ENCODE data around the gene RALGPS2.

RALGPS2 gene

GRCh38 chr1:178927003-178927402, 202.0 kb downstream of the RALGPS2 start:
- no peak for DNase-seq

DNA sequence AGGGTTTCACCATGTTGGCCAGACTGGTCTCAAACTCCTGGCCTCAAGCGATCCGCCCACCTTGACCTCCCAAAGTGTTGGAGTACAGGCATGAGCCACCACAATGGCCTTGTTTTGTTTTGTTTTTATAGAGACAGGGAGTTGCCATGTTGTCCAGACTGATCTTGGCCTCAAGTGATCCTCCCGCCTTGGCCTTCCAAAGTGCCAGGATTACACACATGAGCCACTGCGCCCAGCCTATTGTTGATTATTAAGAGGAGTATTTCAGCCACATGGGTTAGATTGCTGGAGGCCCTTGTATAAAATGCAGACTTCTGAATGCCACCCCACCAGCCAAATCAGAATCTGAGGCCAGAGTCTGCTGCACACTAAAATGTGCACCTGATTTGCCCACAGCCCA, 203.0 kb downstream of the RALGPS2 start:
- peak in 1 of 3 donors; percentile 12 for DNase-seq

GRCh38 chr1:178928976-178929375, 203.9 kb downstream of the RALGPS2 start:
- DNase-seq: peak in 1 of 3 donors; percentile 15

GRCh38 chr1:178931858-178932551, 207.0 kb downstream of the RALGPS2 start:
- DNase-seq: peak in 1 of 3 donors; percentile 8

DNA sequence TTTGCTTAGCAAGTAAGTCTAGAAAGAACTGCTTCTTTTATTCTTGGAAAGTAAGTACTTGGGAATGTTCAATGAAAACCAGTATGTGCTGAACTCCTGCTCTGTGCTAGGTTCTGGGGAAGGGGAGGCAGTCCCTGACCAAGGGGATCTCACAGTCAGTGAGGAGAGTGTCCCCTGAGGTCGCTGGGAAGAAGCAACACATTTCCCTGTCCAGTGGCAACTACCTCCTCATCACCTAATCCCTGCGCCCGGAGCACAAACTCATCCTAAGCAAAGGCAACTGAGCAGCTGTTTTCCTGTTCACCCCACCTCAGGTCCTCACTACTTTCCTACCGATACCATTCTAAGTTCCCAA, 207.5 kb downstream of the RALGPS2 start:
- no peak for DNase-seq

DNA sequence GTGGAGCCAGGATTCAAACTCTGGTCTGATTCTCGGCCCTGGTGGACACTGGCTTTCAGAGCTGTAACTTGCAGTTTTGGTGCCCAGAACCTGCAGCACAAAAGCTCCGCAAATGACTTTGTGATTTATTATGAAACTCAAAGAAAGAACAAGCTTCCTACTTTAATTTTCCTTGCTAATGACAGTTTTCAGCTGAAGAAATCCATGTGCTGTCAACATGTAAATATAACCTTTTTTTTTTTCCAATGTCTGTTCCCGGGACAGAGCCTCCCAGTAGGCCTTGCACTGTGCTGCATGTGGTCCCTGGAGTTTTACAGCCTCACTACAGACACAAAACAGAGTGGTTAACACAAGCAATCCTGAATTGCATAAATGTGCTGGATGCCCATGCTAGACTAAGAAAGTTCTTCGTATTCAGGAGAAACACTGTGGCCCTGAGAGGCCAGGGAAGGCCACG, 208.1 kb downstream of the RALGPS2 start:
- DNase-seq: no peak

- no peak for DNase-seq
Observed at GRCh38 chr1:178933709-178934490, 208.9 kb downstream of the RALGPS2 start.

DNA sequence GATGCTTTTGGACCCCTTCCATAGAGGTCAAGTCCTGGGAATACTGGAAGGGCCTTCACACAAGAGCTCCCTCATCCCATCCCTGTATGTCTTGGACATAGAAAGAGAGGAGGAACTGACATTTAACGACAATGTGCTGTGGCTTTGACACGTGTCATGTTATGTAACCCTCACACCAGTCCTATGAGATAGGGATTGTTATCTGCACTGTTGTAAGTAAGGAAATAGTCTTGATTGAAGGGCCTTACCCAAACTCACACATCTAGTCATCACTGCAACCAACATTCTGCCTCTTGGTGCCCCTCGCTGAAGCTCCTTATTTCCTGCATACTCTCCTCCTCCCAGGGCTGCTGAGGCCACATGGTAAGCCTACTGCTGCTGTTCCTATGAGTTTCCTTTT, 209.5 kb downstream of the RALGPS2 start:
- DNase-seq: peak in 1 of 3 donors; percentile 14

DNA sequence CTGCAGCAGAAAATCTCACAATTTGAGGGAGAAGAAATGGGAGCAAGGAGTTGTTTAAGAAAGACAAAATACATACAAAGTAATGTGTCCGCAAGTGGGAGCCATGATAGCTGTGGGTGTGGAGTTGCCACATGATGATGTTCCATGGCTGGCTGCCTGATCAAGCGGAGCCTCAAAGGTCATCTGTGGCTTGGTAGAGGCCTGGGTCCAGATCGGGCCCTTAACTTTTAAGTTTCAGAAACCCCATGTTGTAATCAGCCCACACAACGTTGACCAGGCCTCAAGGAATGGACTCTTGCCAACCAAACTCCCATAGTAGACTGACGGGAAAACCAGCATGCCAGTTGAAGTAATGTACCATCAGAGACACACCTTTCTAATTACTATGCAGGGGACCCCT, 210.6 kb downstream of the RALGPS2 start:
- DNase-seq: no peak

DNA sequence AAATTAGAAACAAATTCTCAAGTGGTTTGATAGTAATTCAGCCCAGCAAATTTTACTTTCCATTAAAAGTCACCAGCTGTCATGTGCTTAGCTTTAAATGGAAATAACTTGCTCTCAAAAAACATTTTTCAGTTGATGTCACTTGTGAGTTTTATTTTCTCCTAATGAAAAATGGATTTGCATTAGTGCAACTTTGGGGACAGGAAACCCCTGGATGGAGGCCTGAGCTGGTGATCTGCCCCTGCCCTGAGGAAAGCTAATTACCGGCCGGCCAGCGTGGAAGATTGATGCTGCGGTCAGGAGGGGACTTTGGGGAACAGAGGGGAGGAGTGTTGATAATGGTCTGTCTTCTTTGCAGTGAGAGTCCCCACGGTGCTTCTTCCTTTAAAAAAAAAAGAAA, 212.7 kb downstream of the RALGPS2 start:
- DNase-seq: no peak

DNA sequence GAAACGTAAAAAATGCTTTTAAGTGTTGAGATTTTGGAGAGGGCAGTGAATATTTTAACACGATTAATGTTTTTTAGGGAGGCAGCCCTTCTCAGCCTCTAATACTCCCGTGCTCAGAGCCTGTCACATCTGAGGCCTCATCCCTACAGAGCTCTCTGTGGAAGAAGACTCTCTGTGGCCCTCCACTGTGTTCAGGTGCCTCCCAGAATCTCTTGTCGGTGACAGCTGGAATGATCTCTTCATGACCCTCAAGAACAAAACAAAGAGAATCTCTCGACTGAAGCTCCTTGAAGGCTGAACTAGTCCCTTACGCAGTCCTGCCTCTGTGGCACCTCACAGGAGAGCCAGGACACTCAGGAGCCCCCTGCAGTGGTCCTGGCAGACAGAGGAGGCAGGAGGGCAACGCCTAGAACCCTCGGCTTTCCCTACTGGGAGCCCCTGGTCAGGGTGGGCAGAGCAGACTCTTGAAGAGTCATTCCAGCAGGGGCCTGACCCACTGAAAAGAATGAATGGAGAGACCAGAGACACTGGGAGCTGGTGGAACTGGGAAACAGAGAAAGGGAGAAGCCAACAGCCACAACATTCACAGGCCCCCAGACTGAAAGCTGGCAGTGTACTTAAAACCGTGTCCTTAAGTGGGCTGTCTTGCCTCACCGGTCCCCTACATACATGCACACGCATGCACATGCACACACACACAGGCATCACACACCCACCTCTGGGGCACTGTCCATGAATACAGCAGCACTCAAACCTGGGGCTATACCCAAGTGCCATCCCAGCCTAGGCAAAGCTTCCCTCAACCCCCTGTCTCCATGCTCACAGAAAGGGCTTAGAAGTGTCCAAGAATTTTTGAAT, 213.3 kb downstream of the RALGPS2 start:
- no peak for DNase-seq

DNA sequence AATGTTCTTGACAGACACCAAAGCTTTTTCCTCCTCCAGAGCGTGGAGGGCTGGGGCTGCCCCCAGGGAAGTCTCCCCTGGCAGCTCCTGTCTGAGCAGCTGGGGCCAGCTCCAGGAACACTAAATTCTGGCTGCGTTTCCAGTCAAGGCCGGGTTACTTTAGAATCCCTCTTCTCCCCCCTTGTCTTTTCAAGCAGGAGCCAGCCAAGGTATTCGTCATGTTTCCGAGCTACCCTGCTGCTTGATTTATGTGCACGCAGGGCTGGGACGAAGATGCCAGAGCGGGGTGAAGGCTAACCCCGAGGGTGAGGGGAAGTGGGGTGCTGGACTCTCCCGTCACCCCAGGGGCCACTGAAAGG, 213.9 kb downstream of the RALGPS2 start:
- DNase-seq: no peak

DNA sequence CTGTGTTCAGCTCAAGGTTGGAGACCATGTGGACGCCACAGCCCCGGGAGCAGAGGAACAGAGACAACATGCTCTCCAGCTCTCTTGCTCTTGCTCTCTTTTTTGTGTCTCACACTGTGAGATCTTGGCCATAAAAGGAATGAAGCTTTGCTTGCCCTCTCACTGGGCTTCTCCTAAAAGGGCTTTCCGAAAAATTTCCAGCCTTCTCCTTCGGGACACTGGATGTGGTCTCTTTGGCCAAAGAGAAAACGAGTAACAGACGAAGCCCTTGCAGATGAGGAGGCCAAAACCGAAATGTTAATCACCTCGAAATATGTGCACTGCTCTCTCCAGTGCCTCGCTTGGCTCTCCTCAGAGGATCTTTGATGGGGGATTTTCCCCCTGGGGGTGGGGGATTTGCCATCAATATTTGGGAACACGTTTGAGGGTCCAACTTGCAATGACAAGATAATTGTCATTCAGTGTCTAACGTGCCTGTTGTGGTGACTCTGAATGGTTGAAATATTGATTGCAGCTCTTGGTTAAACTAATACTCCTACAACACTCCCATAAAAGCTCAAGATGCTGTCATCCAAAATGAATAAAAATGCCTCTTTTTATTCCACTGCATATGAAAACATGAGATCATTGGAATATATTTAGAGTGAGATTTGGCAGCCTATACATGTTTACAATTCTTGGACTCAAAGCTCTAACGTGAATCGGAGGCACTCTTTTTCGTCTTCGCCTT, 214.5 kb downstream of the RALGPS2 start:
- DNase-seq: no peak

GRCh38 chr1:178940068-178940765, 215.2 kb downstream of the RALGPS2 start:
- no peak for DNase-seq

GRCh38 chr1:178941261-178941689, 216.2 kb downstream of the RALGPS2 start:
- no peak for DNase-seq

DNA sequence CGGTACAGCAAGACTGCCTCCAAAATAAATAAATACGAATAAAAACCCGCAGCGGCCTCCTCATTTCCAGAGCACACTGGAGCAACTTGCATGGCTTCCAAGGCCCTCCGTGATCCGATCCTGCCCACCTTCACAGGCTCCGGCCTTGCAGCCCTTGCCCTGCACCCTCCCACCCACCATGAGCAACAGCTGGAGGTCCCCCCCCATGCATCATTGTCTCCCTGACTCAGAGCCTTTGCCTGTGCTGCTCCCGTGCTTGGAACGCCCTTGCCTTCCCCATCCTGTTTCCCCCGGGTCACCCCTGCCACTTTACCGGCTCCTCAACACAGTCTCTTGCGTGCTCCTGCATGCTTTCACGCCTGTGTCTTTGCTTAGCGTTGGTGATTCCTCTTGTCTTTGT, 216.8 kb downstream of the RALGPS2 start:
- no peak for DNase-seq

GRCh38 chr1:178942285-178943198, 217.5 kb downstream of the RALGPS2 start:
- peak; percentile 36 to 41 (median 41) for DNase-seq

GRCh38 chr1:178944729-178945128, 219.7 kb downstream of the RALGPS2 start:
- DNase-seq: no peak

- DNase-seq: peak in 1 of 3 donors; percentile 10
Observed at GRCh38 chr1:178945763-178946266, 220.8 kb downstream of the RALGPS2 start.

DNA sequence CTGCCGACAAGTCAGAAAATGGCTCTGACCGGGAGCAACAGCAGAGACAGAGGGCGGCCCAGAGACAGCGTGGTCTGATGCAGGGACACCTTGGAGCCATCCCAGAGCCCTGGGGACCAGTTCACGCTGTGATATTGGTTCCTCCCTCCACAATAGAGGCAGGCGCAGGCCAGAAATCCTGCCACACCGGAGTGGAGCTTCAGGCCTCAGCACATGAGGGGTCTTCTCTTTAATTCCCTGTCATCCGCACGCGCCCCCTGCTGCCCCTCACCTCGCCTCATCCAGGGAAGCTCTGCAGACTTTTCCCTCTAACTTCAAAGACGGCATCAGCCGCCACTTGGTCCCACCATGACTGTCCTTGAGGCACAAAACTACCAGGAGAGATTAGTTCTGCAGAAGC, 221.4 kb downstream of the RALGPS2 start:
- no peak for DNase-seq

All from suppressor macrophage treated with lipopolysaccharide for 1 hour (primary cell).